Endothelial cell of umbilical vein (primary cell): Measurements from ENCODE around the gene PKDCC. TPM values are rescaled to one million over a fixed set of nuclear protein-coding genes. Genes with fewer than 3 reads are reported as not detected.

ENCODE experiments used
- BruUV-seq: library from RNA; stranded (reverse); fragments of 400-500 nt; replicated peaks from 2 replicates; lab custom pipeline; 2021; lab: Mats Ljungman, UMichigan
- CTCF ChIA-PET: fragments of 300-600, 350-600 bp; sonication (Branson Sonifier 250); formaldehyde crosslinking; loops from one replicate; lab custom pipeline; 2021; ENCODE audit warnings: antibody characterized with exemption, inconsistent platforms; lab: Charles Lee
- POLR2A ChIA-PET: fragments of 300-600, 350-600 bp; sonication (Branson Sonifier 250); formaldehyde crosslinking; loops from one replicate; lab custom pipeline; 2021; ENCODE audit warnings: antibody characterized with exemption, inconsistent platforms; lab: Charles Lee
- DNase-seq: peaks from one replicate; pipeline ENCODE4 v3.0.0-alpha.2; 2011; ENCODE audit warnings: low read depth, low spot score
- FAIRE-seq: peaks from 2 replicates; lab custom pipeline; 2011; peaks lifted over from hg19 to GRCh38; lab: Jason Lieb, UNC
- H2AFZ ChIP-seq: 2 replicates; pipeline ENCODE4 v1.6.0; 2012; ENCODE audit warnings: low read depth, low read length, control low read depth, inconsistent platforms
- H3K27ac ChIP-seq: 2 replicates; pipeline ENCODE4 v1.5.1; 2011; ENCODE audit warnings: low read depth, mild to moderate bottlenecking, control low read depth, low read length, moderate library complexity; ENCODE audit not compliant: insufficient read depth
- H3K27me3 ChIP-seq, 2 experiments: 2 replicates each; pipeline versions ENCODE4 v1.6.0 to v1.6.1; 2011; ENCODE audit warnings: low read length in 2 of 2, mixed read lengths in 1 of 2; ENCODE audit not compliant: control insufficient read depth in 2 of 2, insufficient read depth in 2 of 2
- H3K36me3 ChIP-seq, 2 experiments: 2 replicates in 1 of 2; 3 replicates in 1 of 2; pipeline ENCODE4 v1.5.1; 2011; ENCODE audit warnings: low read length in 2 of 2, mild to moderate bottlenecking in 1 of 2, moderate library complexity in 1 of 2; ENCODE audit not compliant: control insufficient read depth in 2 of 2, insufficient read depth in 2 of 2; ENCODE audit errors: extremely low read depth in 1 of 2
- H3K4me1 ChIP-seq: 3 replicates; pipeline ENCODE4 v1.5.1; 2011; ENCODE audit warnings: mild to moderate bottlenecking, low read length; ENCODE audit not compliant: control insufficient read depth, insufficient read depth; ENCODE audit errors: extremely low read depth
- H3K4me2 ChIP-seq: 2 replicates; pipeline ENCODE4 v1.6.1; 2011; ENCODE audit warnings: low read length, control low read depth, mixed read lengths; ENCODE audit not compliant: insufficient read depth
- H3K4me3 ChIP-seq, 3 experiments: fragments of 200-600 bp in 1 of 3; sonication (generic), shearing (Covaris generic) in 1 of 3; replicated peaks in 1 of 3; 2 replicates each; pipeline ENCODE4 v1.5.1; 2011 to 2016; ENCODE audit warnings: control low read depth in 3 of 3, low read length in 3 of 3, mild to moderate bottlenecking in 2 of 3, inconsistent platforms in 1 of 3, low read depth in 1 of 3, moderate library complexity in 1 of 3; ENCODE audit not compliant: insufficient read depth in 1 of 3
- H3K79me2 ChIP-seq: 2 replicates; pipeline ENCODE4 v1.6.0; 2012; ENCODE audit warnings: low read length, inconsistent platforms; ENCODE audit not compliant: control insufficient read depth, insufficient read depth
- H3K9ac ChIP-seq: replicated peaks from 2 replicates; pipeline ENCODE3; 2011; ENCODE audit warnings: low read length, control low read depth; ENCODE audit not compliant: insufficient read depth; ENCODE audit errors: extremely low read depth
- H3K9me1 ChIP-seq: replicated peaks from 3 replicates; pipeline ENCODE4 v1.6.0; 2011; ENCODE audit warnings: mild to moderate bottlenecking, low read length; ENCODE audit not compliant: control insufficient read depth, insufficient read depth; ENCODE audit errors: extremely low read depth
- H3K9me3 ChIP-seq: replicated peaks from 2 replicates; pipeline ENCODE4 v1.5.1; 2012; ENCODE audit warnings: low read length, inconsistent platforms; ENCODE audit not compliant: control insufficient read depth, insufficient read depth
- H4K20me1 ChIP-seq: replicated peaks from 2 replicates; pipeline ENCODE3; 2011; ENCODE audit warnings: mild to moderate bottlenecking, low read length; ENCODE audit not compliant: control insufficient read depth, insufficient read depth; ENCODE audit errors: extremely low read depth
- CTCF ChIP-seq, 2 donors: IDR thresholded peaks; 1 replicate in 1 of 2; 2 replicates in 1 of 2; pipeline ENCODE4 v1.5.1; 2011; ENCODE audit warnings: low read length in 2 of 2, mild to moderate bottlenecking in 2 of 2, moderate library complexity in 2 of 2, control low read depth in 1 of 2, inconsistent platforms in 1 of 2, low read depth in 1 of 2; ENCODE audit not compliant: insufficient read depth in 1 of 2; ENCODE audit errors: extremely low read depth in 1 of 2
- EZH2 ChIP-seq: IDR thresholded peaks from 2 replicates; pipeline ENCODE4 v1.6.1; 2012; ENCODE audit warnings: borderline replicate concordance, low read depth, mild to moderate bottlenecking, moderate library complexity, low read length, inconsistent platforms; ENCODE audit not compliant: severe bottlenecking
- FOS ChIP-seq: IDR thresholded peaks from 2 replicates; pipeline ENCODE4 v1.6.1; 2011; ENCODE audit warnings: mild to moderate bottlenecking, low read length, moderate library complexity, borderline replicate concordance; ENCODE audit not compliant: insufficient read depth
- GATA2 ChIP-seq: IDR thresholded peaks from 2 replicates; pipeline ENCODE4 v1.7.0; 2011; ENCODE audit warnings: low read depth, mild to moderate bottlenecking, moderate library complexity, mixed read lengths, low read length; ENCODE audit not compliant: insufficient read length, insufficient read depth
- JUN ChIP-seq: IDR thresholded peaks from 2 replicates; pipeline ENCODE4 v1.6.1; 2011; ENCODE audit warnings: borderline replicate concordance, low read depth; ENCODE audit not compliant: insufficient read length, insufficient read depth
- MAX ChIP-seq: IDR thresholded peaks from 2 replicates; pipeline ENCODE4 v1.6.1; 2011; ENCODE audit not compliant: insufficient read depth, insufficient read length
- MYC ChIP-seq: IDR thresholded peaks from one replicate; pipeline ENCODE4 v1.6.1; 2011; ENCODE audit warnings: mild to moderate bottlenecking, low read depth, low read length
- POLR2A ChIP-seq: IDR thresholded peaks from 2 replicates; pipeline ENCODE4 v1.6.1; 2012; ENCODE audit warnings: low read depth, mild to moderate bottlenecking, control low read depth, low read length
- POLR2AphosphoS5 ChIP-seq: IDR thresholded peaks from 2 replicates; pipeline ENCODE4 v1.6.1; 2012; ENCODE audit warnings: low read depth, mild to moderate bottlenecking, control low read depth, low read length, moderate library complexity; ENCODE audit not compliant: insufficient read depth
- dilution Hi-C: fragments of 300-500 bp; cut with MboI; formaldehyde crosslinking; loops from one replicate; pipeline ENCODE4 v1.15.0; 2019; ENCODE audit warnings: low sequenced_read_pairs; ENCODE audit not compliant: extremely low pct_ligation_motif_present
- intact Hi-C: fragments of 100-400 bp; cut with micrococcal nuclease; formaldehyde crosslinking; loops from one replicate; pipeline ENCODE4 v1.10.0; 2022
- polyA plus RNA-seq, 4 experiments: library from polyadenylated mRNA; depleted of rRNA in 3 of 4; stranded (reverse) in 3 of 4; unstranded in 1 of 4; fragments of >200 nt; gene quantifications; 2 replicates each; pipeline versions ENCODE4 v1.2.1 to v1.2.3, GENCODE V29; 2011 to 2012; ENCODE audit warnings: missing spikeins in 1 of 4
- total RNA-seq: library from RNA; stranded (reverse); gene quantifications from 2 replicates; pipeline ENCODE4 v1.2.3, GENCODE V29; 2021

PKDCC gene
- total and polyA plus RNA-seq, 2 donors (not counting 3 experiments of a cell fraction or from before 2014, with no cell fraction given) = 3.0 to 5.9 TPM

- ChIA-PET POLR2A (interaction anchor here (0.5 kb wide), 1 partner anchor 201 kb away, joined by 5 read pairs; no protein-coding TSS in a partner anchor), CTCF (interaction anchor here (0.9 to 2.6 kb wide), 6 partner anchors 10 to 223 kb away, joined by 3 to 37 read pairs (median 4); no protein-coding TSS in a partner anchor)
- no peaks in the 10 kb centered on the region for H3K9me3 ChIP-seq
- intact Hi-C loops = no loop called here
- H4K20me1 ChIP-seq = no peaks in the 10 kb centered on the region
- peaks cover 3 to 8% of the 10 kb centered on the region in 2 experiments for H3K27me3 ChIP-seq
- dilution Hi-C loops = loop anchor here (25.0 kb wide), 1 partner anchor 215 kb away; no protein-coding TSS in a partner anchor
- DNase-seq (no peak), FAIRE-seq (no peak)
- no peak overlapping the region for H3K4me2 ChIP-seq
- H3K4me1 ChIP-seq = no peaks in the 10 kb centered on the region
- no peak overlapping the region for H3K27ac ChIP-seq
- no TSS peak for BruUV-seq
- H3K9me1 ChIP-seq = no peaks in the 10 kb centered on the region
- no peaks in the 10 kb centered on the region for H3K36me3 ChIP-seq
- no peak overlapping the region for H3K4me3 ChIP-seq
- H3K79me2 ChIP-seq = no peaks in the 10 kb centered on the region
- no peak for TF ChIP-seq MAX
- TF ChIP-seq EZH2 = no peak
- no peak for TF ChIP-seq GATA2
- TF ChIP-seq CTCF (IDR thresholded peaks at IDR 0.05; ENCODE audit: extremely low read depth in 1 of 2, insufficient read depth in 1 of 2, low read depth in 1 of 2, low read length in 2 of 2) = no peak
- TF ChIP-seq POLR2A = no peak
- TF ChIP-seq FOS = no peak
- no peak for TF ChIP-seq MYC
- TF ChIP-seq POLR2AphosphoS5 = no peak
- no peak for TF ChIP-seq JUN
- no peak overlapping the region for H2AFZ ChIP-seq
- no peak overlapping the region for H3K9ac ChIP-seq
Observed at GRCh38 chr2:42077343-42077742, 29.5 kb downstream of the PKDCC start.
